Measurements from ENCODE around the gene CNN3. TPM values are rescaled to one million over a fixed set of nuclear protein-coding genes. Genes with fewer than 3 reads are reported as not detected.

CNN3 gene
- total RNA-seq (ENCODE audit: low replicate concordance), result 211 and 318 TPM in 2 replicates

GRCh38 chr1:94926915-94927404 is at the start of gene CNN3:
Gene CNN3, minus strand, starts transcription at chr1:94927110. Its CDS starts 216 bp downstream, at chr1:94926894.
- peak; percentile 90 for DNase-seq (ENCODE audit: low read depth)
- TF ChIP-seq, protein P1, sequence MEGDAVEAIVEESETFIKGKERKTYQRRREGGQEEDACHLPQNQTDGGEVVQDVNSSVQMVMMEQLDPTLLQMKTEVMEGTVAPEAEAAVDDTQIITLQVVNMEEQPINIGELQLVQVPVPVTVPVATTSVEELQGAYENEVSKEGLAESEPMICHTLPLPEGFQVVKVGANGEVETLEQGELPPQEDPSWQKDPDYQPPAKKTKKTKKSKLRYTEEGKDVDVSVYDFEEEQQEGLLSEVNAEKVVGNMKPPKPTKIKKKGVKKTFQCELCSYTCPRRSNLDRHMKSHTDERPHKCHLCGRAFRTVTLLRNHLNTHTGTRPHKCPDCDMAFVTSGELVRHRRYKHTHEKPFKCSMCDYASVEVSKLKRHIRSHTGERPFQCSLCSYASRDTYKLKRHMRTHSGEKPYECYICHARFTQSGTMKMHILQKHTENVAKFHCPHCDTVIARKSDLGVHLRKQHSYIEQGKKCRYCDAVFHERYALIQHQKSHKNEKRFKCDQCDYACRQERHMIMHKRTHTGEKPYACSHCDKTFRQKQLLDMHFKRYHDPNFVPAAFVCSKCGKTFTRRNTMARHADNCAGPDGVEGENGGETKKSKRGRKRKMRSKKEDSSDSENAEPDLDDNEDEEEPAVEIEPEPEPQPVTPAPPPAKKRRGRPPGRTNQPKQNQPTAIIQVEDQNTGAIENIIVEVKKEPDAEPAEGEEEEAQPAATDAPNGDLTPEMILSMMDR (IDR thresholded peaks at IDR 0.05; ENCODE audit: insufficient read depth, low read length), result peak; percentile 6
- peak within 1 kb of the TSS; percentile 88 for H3K4me3 ChIP-seq (ENCODE audit: low read depth, low read length)

DNA sequence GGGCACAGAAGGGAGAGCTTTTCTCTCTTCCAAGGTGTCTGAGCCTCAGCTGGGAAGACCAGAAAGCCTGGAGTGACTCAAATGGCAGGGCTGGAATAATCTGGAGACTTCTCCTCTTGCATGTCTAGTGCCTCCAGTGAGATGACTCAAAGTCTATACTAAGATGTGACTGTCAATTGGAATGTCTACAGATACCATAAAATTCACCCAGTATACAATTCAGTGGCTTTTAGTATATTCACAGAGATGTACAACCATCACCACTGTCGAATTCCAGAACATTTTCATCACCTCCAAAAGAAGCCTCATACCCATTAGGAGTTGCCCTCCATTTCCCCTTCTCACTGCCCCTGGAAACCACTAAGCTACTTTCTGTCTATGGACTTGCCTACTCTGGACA is 47.9 kb upstream of the CNN3 start:
- TF ChIP-seq, protein P1 (IDR thresholded peaks at IDR 0.05; ENCODE audit: insufficient read depth, low read length), result no peak
- DNase-seq (ENCODE audit: low read depth), result peak; percentile 60
- H3K4me3 ChIP-seq (ENCODE audit: low read depth, low read length), result no peak overlapping the region

GRCh38 chr1:94974241-94974640 is 47.3 kb upstream of the CNN3 start:
- DNase-seq (ENCODE audit: low read depth), result peak; percentile 72
- TF ChIP-seq, protein P1 (IDR thresholded peaks at IDR 0.05; ENCODE audit: insufficient read depth, low read length), result no peak
- H3K4me3 ChIP-seq (ENCODE audit: low read depth, low read length), result no peak overlapping the region

GRCh38 chr1:94973309-94973922 is 46.5 kb upstream of the CNN3 start:
- peak; percentile 60 for DNase-seq (ENCODE audit: low read depth)
- no peak overlapping the region for H3K4me3 ChIP-seq (ENCODE audit: low read depth, low read length)
- TF ChIP-seq, protein P1 (IDR thresholded peaks at IDR 0.05; ENCODE audit: insufficient read depth, low read length), result no peak

DNA sequence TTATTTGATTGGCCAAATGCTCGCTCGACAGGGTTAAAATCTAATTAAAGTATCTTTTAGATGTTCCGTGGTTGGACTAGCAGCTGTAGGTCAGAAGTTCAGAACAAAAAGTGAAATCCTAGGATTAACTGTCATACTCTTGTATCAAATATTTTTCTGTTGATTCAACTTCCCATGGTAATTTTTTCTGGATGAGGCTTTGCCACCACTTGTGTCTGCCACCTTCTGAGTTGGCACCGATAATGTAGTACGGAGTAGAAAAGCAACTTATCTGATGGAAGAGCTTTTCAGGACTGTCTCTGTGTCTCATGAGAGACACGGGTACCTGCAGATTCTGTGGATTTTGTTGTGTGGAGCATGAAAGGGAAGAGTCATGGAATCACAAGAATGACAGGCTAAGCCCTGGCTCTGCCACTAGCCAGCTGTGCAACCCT is 44.6 kb upstream of the CNN3 start:
- no peak for DNase-seq (ENCODE audit: low read depth)
- TF ChIP-seq, protein P1 (IDR thresholded peaks at IDR 0.05; ENCODE audit: insufficient read depth, low read length), result no peak
- H3K4me3 ChIP-seq (ENCODE audit: low read depth, low read length), result no peak overlapping the region

DNA sequence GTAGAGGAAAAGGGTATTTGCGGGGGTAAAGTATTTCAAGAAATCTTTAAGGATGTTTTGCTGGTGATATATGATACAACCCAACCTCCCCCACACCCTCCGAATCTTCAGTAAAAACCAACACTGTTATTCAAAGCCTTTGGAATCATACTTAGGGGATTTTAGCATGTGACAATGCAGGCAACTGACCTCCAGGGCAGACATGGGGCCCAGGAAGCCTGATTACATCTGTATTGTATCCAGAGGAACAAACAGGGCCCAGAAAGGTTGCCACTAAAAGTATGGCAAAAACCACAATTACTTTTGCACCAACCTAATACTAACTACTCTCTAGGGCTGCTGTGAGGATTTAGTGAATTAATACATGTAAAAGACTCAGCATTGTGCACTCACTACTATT is 43.9 kb upstream of the CNN3 start:
- no peak for DNase-seq (ENCODE audit: low read depth)
- TF ChIP-seq, protein P1 (IDR thresholded peaks at IDR 0.05; ENCODE audit: insufficient read depth, low read length), result no peak
- H3K4me3 ChIP-seq (ENCODE audit: low read depth, low read length), result no peak overlapping the region

All from fibroblast of the aortic adventitia (primary cell).